SU-DHL-6 (cell line): ENCODE data around the gene PSME2.

ENCODE experiments used
- EZH2phosphoT487 ChIP-seq: fragments of 200-600 bp; sonication (generic), shearing (Covaris generic); conservative IDR thresholded peaks from 2 replicates; pipeline ENCODE4 v1.6.1; 2018; ENCODE audit warnings: mild to moderate bottlenecking, antibody characterized with exemption, low read length, moderate library complexity, mixed read lengths
- TF ChIP-seq, protein P1 (sequence below): fragments of 200-600 bp; sonication (generic); IDR thresholded peaks from one replicate; pipeline ENCODE4 v1.5.1; 2017; ENCODE audit warnings: antibody characterized with exemption, mild to moderate bottlenecking, low read length, moderate library complexity; ENCODE audit not compliant: insufficient read depth, poor library complexity, severe bottlenecking

DNA sequence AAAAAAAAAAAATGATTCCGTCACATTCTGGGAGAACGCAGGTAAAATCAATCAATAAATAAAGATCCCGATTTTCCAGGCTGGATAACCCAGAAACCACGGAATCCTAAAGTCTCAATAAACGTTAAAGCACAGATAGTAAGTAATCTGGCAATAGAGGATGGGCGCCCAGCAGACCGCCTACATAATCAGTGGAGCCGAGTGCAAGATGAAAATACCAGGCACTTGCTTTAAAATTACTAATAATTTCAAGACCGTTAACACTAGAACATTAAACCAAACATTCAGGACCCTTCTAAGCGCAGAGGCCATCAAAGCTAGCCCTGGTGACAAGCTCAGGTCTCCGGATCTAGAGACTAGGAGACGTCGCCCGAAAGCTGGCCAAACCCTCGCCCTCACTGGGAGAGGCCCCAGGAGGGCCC is 33.0 kb downstream of the PSME2 start:
- TF ChIP-seq, protein P1, sequence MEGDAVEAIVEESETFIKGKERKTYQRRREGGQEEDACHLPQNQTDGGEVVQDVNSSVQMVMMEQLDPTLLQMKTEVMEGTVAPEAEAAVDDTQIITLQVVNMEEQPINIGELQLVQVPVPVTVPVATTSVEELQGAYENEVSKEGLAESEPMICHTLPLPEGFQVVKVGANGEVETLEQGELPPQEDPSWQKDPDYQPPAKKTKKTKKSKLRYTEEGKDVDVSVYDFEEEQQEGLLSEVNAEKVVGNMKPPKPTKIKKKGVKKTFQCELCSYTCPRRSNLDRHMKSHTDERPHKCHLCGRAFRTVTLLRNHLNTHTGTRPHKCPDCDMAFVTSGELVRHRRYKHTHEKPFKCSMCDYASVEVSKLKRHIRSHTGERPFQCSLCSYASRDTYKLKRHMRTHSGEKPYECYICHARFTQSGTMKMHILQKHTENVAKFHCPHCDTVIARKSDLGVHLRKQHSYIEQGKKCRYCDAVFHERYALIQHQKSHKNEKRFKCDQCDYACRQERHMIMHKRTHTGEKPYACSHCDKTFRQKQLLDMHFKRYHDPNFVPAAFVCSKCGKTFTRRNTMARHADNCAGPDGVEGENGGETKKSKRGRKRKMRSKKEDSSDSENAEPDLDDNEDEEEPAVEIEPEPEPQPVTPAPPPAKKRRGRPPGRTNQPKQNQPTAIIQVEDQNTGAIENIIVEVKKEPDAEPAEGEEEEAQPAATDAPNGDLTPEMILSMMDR = no peak
- no peak for TF ChIP-seq EZH2phosphoT487
